DND-41 (cell line): ENCODE data around the gene ZBTB48.

ENCODE experiments used
- ATAC-seq: fragments of 200-7000 bp; cut with Tn5 transposase; 3 replicates; pipeline ENCODE4 v1.9.1; 2021; ENCODE audit warnings: low read depth; ENCODE audit not compliant: insufficient read depth
- DNase-seq: peaks from one replicate; pipeline ENCODE4 v3.0.0-alpha.2; 2020
- H2AFZ ChIP-seq: 2 replicates; pipeline ENCODE4 v1.6.0; 2012; ENCODE audit warnings: low read depth, low read length
- H3K27ac ChIP-seq: 2 replicates; pipeline ENCODE4 v1.5.1; 2012; ENCODE audit warnings: low read length, inconsistent platforms
- H3K27me3 ChIP-seq: fragments of 200-600 bp; sonication (generic); 2 replicates; pipeline ENCODE4 v1.6.0; 2012; ENCODE audit warnings: low read length, mild to moderate bottlenecking, inconsistent platforms; ENCODE audit not compliant: insufficient read depth, poor library complexity
- H3K36me3 ChIP-seq: 2 replicates; pipeline ENCODE4 v1.5.1; 2012; ENCODE audit warnings: low read length, inconsistent platforms; ENCODE audit not compliant: insufficient read depth
- H3K4me1 ChIP-seq: 2 replicates; pipeline ENCODE4 v1.5.1; 2012; ENCODE audit warnings: mild to moderate bottlenecking, low read length; ENCODE audit not compliant: insufficient read depth
- H3K4me2 ChIP-seq: 2 replicates; pipeline ENCODE4 v1.6.0; 2012; ENCODE audit warnings: mild to moderate bottlenecking, moderate library complexity, low read length, inconsistent platforms; ENCODE audit not compliant: insufficient read depth
- H3K4me3 ChIP-seq, 2 experiments: fragments of 200-600 bp in 1 of 2; shearing (Covaris generic) in 1 of 2; 2 replicates each; pipeline ENCODE4 v1.5.1; 2012 to 2016; ENCODE audit warnings: inconsistent platforms in 2 of 2, low read length in 2 of 2, mild to moderate bottlenecking in 2 of 2, low read depth in 1 of 2, moderate library complexity in 1 of 2
- H3K79me2 ChIP-seq: 2 replicates; pipeline ENCODE4 v1.6.0; 2012; ENCODE audit warnings: low read length, inconsistent platforms; ENCODE audit not compliant: insufficient read depth
- H3K9ac ChIP-seq: 2 replicates; pipeline ENCODE4 v1.6.0; 2012; ENCODE audit warnings: low read depth, mild to moderate bottlenecking, inconsistent platforms, low read length, moderate library complexity
- H3K9me3 ChIP-seq: 2 replicates; pipeline ENCODE4 v1.5.1; 2012; ENCODE audit warnings: low read length, moderate library complexity, mild to moderate bottlenecking, inconsistent platforms; ENCODE audit not compliant: insufficient read depth, severe bottlenecking
- H4K20me1 ChIP-seq: 2 replicates; pipeline ENCODE4 v1.6.0; 2012; ENCODE audit warnings: low read length; ENCODE audit not compliant: insufficient read depth
- CTCF ChIP-seq: IDR thresholded peaks from 2 replicates; pipeline ENCODE4 v1.5.1; 2012; ENCODE audit warnings: borderline replicate concordance, low read length, moderate library complexity, mild to moderate bottlenecking; ENCODE audit not compliant: poor library complexity, severe bottlenecking; ENCODE audit errors: extremely low read depth
- EZH2 ChIP-seq: IDR thresholded peaks from 3 replicates; pipeline ENCODE4 v1.6.1; 2012; ENCODE audit warnings: borderline replicate concordance, low read depth, mild to moderate bottlenecking, moderate library complexity, low read length, inconsistent platforms; ENCODE audit not compliant: severe bottlenecking

The ZBTB48 gene

GRCh38 chr1:6602669-6603237, 23.0 kb downstream of the ZBTB48 start, which contains the start of gene KLHL21:
Gene KLHL21, minus strand, starts transcription at chr1:6602869. Its CDS starts 52 bp downstream, at chr1:6602817.
- Histone ChIP-seq H3K4me1 (peaks cover 52% of the 10 kb centered on the region), H2AFZ (peak within 1 kb of the TSS; percentile 76), H3K36me3 (peaks cover 18% of the 10 kb centered on the region), H3K79me2 (peaks cover 38% of the 10 kb centered on the region), H3K27me3 (no peaks in the 10 kb centered on the region), H3K9ac (peak within 1 kb of the TSS; percentile 68), H3K27ac (peak within 1 kb of the TSS; percentile 85), H3K4me3 (peak within 1 kb of the TSS; percentile 52 to 84), H4K20me1 (peaks cover 31% of the 10 kb centered on the region), H3K9me3 (no peaks in the 10 kb centered on the region), H3K4me2 (peak within 1 kb of the TSS; percentile 89)
- peak; percentile 73 for DNase-seq
- peak; percentile 70 for ATAC-seq
- TF ChIP-seq EZH2 (no peak), CTCF (no peak)

DNA sequence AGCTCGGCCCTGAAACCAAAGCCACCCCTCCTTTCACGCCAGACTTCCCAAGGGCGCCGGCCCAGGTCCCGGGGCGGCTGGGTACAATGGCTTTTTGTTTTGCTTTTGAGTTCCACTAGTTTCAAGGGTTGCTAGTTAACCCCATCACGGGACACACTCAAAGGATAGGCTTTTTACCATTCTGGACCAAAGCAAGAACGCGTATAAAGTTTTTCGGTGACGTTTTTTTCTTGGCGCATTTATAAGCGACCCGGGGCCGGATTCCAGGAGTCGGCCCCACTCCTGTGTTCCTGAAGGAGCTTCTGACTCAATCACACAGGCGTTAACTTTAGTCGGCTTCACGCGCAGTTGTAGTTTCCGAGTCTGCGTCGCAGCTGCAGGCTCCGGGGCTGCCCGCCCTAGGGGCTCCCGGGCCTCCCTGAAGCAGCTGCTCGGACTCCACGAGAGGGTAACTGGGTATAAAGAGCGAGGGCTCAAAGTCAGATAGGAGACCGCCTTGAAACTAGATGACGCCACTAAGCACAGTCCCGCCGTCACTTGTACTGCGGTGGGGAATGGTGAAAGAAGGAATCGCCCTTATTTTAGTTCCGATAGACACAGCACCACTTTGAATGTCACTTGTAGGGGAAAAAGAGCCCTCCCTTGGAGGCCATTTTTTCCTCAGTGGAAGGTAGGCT, 23.6 kb downstream of the ZBTB48 start:
- Histone ChIP-seq H3K9ac (peak overlapping the region; percentile 68), H3K4me2 (peak overlapping the region; percentile 89), H3K27me3 (no peaks in the 10 kb centered on the region), H2AFZ (peak overlapping the region; percentile 76), H3K9me3 (no peaks in the 10 kb centered on the region), H3K36me3 (peaks cover 12% of the 10 kb centered on the region), H3K79me2 (peaks cover 33% of the 10 kb centered on the region), H3K4me1 (peaks cover 48% of the 10 kb centered on the region), H3K4me3 (peak overlapping the region; percentile 52 to 84; a peak in 3 of 4 replicates), H3K27ac (no peak overlapping the region; the same call in 1 of the 2 replicates), H4K20me1 (peaks cover 27% of the 10 kb centered on the region)
- ATAC-seq (peak; percentile 1; the same call in 1 of the 3 replicates), DNase-seq (peak; percentile 32)
- TF ChIP-seq CTCF, result no peak
- TF ChIP-seq EZH2, result no peak

DNA sequence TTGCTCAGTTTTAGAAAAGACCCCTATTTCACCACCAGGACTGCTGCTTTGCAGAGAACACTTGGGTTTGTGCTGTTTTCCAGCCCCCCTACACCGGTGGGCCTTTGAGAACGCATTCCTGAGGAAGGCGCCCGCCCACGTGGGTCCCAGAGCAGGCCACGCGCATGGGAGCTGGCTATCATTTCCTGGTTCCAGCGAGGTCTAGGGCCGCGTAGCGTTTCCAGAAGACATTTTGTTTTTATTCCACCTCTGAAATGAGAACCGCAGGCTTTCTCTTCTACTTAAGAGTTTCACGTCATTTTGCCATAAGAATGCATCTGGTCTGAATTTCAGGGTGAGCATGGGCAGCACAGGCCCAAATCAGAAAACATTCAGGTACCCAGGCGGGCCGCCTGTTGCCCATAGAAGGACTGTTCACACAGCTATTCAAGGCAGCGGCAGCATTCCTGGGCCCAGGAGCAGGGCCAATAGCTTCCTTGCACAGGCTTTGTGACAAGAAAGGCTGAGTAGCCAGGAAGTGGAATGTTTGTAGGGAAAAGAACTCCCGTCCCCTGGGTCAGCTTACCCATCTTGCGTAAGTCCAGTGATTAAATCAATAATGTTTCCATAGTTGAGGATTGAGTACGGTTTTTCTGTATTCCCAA, 24.2 kb downstream of the ZBTB48 start:
- Histone ChIP-seq H3K4me3 (no peak overlapping the region), H3K36me3 (peaks cover 6% of the 10 kb centered on the region), H3K27me3 (no peaks in the 10 kb centered on the region), H3K4me1 (peaks cover 44% of the 10 kb centered on the region), H3K9me3 (no peaks in the 10 kb centered on the region), H3K9ac (no peak overlapping the region), H3K79me2 (peaks cover 30% of the 10 kb centered on the region), H3K27ac (no peak overlapping the region), H3K4me2 (peak overlapping the region; percentile 89), H2AFZ (0 out of 2 replicates have a peak overlapping the region, but pooled peaks have one; percentile 35), H4K20me1 (peaks cover 24% of the 10 kb centered on the region)
- ATAC-seq, result no peak
- TF ChIP-seq EZH2, result no peak
- no peak for TF ChIP-seq CTCF
- no peak for DNase-seq
